ENCODE results near the gene EFCAB6.

Gene EFCAB6

DNA sequence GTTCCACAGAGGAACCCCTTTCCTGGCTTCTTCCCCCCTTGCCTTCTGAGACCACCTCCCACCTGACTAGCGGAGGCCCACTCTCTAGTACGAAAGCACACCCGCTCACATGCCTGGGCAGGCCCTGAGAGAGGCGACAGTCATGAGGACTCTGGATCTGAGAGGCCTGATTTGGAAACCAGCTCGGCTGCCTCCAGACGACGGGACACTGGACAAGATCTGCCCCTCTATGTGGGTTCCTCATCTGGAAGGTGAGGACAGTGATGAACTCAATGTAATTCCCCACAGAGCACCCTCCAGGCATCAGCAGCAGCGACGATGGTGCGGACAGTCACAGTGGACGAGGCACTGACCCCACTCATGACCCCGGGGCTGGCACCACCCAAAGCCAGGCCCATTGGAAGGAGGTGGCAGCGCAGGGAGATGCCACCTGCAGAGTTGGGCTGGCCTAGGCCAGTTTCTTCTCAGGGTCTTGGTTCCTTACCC is 42.7 kb upstream of the EFCAB6 start:
- Histone ChIP-seq H3F3A (ENCODE audit: low read depth) (no peaks in the 10 kb centered on the region), H3K79me2 (ENCODE audit: insufficient read depth, low read length) (no peaks in the 10 kb centered on the region), H3K36me3 (ENCODE audit: insufficient read depth, low read length) (no peaks in the 10 kb centered on the region), H3K9me2 (replicated peaks; ENCODE audit: low read depth, low read length) (no peaks in the 10 kb centered on the region), H3K9me3 (ENCODE audit: insufficient read depth, low read depth, low read length) (peaks cover 6% of the 10 kb centered on the region; the same call in 1 of the 2 replicates), H3K4me3 (ENCODE audit: low read length, poor library complexity, severe bottlenecking) (no peak overlapping the region), H4K20me1 (ENCODE audit: insufficient read depth, low read length, poor library complexity, severe bottlenecking) (no peaks in the 10 kb centered on the region), H3K9ac (ENCODE audit: low read depth, low read length, poor library complexity, severe bottlenecking) (no peak overlapping the region), H2AFZ (ENCODE audit: low read length) (no peak overlapping the region), H3K4me1 (ENCODE audit: insufficient read depth, low read length, poor library complexity, severe bottlenecking) (no peaks in the 10 kb centered on the region), H3K4me2 (ENCODE audit: low read depth, low read length, poor library complexity, severe bottlenecking) (no peak overlapping the region), H3K27me3 (ENCODE audit: insufficient read depth, low read length, poor library complexity, severe bottlenecking) (no peaks in the 10 kb centered on the region)
- no peak for TF ChIP-seq EZH2phosphoT487 (IDR thresholded peaks at IDR 0.05; ENCODE audit: borderline replicate concordance)
- TF ChIP-seq, protein P1, sequence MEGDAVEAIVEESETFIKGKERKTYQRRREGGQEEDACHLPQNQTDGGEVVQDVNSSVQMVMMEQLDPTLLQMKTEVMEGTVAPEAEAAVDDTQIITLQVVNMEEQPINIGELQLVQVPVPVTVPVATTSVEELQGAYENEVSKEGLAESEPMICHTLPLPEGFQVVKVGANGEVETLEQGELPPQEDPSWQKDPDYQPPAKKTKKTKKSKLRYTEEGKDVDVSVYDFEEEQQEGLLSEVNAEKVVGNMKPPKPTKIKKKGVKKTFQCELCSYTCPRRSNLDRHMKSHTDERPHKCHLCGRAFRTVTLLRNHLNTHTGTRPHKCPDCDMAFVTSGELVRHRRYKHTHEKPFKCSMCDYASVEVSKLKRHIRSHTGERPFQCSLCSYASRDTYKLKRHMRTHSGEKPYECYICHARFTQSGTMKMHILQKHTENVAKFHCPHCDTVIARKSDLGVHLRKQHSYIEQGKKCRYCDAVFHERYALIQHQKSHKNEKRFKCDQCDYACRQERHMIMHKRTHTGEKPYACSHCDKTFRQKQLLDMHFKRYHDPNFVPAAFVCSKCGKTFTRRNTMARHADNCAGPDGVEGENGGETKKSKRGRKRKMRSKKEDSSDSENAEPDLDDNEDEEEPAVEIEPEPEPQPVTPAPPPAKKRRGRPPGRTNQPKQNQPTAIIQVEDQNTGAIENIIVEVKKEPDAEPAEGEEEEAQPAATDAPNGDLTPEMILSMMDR (conservative IDR thresholded peaks at IDR 0.05; ENCODE audit: low read length), result no peak

DNA sequence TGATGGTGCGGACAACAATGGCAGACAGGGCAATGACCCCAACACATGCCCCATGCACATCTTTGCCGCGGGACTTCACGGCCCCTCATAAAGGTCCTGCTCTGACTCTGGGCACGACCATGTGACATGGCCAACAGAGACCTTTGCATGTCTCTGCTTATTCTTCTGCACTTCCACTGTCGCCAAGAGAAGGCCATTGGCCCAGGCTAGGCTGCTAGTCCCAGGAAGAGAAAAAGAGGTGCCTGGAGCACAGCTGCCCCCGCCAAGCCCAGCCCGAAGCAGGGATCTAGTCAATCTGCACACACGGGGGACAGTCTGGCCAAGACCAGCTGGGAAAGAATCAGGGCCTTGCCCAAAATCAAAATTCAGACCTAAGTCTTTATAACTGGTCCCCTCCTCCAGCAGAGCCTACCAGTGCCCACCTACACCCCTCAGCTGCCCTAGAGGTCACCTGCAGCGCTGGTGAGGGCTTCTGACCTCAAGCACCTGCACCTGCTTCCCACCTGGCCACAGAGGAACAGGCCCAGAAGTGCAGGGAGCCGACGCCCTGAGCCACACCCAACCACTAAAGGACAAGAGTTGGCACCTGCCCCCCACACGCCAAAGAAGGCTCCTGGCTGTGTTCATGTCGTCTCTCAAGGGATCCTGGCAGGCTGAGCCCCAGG is 42.1 kb upstream of the EFCAB6 start:
- no peak overlapping the region for H3K9ac ChIP-seq (ENCODE audit: low read depth, low read length, poor library complexity, severe bottlenecking)
- H3K4me2 ChIP-seq (ENCODE audit: low read depth, low read length, poor library complexity, severe bottlenecking), result no peak overlapping the region
- no peaks in the 10 kb centered on the region for H3K9me2 ChIP-seq (replicated peaks; ENCODE audit: low read depth, low read length)
- peaks cover 6% of the 10 kb centered on the region; the same call in 1 of the 2 replicates for H3K9me3 ChIP-seq (ENCODE audit: insufficient read depth, low read depth, low read length)
- no peaks in the 10 kb centered on the region for H4K20me1 ChIP-seq (ENCODE audit: insufficient read depth, low read length, poor library complexity, severe bottlenecking)
- no peak overlapping the region for H3K4me3 ChIP-seq (ENCODE audit: low read length, poor library complexity, severe bottlenecking)
- H3K27me3 ChIP-seq (ENCODE audit: insufficient read depth, low read length, poor library complexity, severe bottlenecking), result no peaks in the 10 kb centered on the region
- no peaks in the 10 kb centered on the region for H3F3A ChIP-seq (ENCODE audit: low read depth)
- TF ChIP-seq, protein P1 (conservative IDR thresholded peaks at IDR 0.05; ENCODE audit: low read length), result no peak
- no peak for TF ChIP-seq EZH2phosphoT487 (IDR thresholded peaks at IDR 0.05; ENCODE audit: borderline replicate concordance)
- H2AFZ ChIP-seq (ENCODE audit: low read length), result no peak overlapping the region
- no peaks in the 10 kb centered on the region for H3K36me3 ChIP-seq (ENCODE audit: insufficient read depth, low read length)
- H3K4me1 ChIP-seq (ENCODE audit: insufficient read depth, low read length, poor library complexity, severe bottlenecking), result no peaks in the 10 kb centered on the region
- H3K79me2 ChIP-seq (ENCODE audit: insufficient read depth, low read length), result no peaks in the 10 kb centered on the region

DNA sequence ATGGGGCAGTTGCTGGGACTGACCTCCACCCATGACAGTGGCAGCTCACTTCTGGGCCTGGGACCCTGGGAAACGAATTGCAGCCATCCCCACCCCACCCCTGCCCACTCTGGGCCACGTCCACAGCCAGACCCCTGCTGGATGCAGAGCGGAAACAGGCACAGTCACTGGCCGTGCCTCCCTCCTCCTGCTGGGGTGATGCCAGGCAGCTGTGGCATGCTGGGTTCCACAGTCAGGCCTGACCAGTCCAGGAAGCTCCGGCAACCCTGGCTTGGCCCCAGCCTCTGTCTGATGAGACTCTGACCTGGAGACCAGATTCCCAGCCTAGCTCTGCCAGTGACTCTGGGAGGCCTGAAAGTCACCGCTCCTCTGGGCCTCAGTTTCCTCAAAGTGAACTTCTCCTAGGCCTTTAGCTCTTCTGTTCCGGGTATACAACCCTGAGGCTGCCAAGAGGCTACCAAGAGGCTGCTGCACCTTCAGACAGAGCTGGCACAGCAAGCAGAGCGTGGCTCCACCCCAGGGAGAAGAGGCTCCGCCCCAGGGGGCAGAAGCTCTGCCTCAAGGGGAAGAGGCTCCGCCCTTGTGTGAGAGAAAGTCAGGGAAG is 41.3 kb upstream of the EFCAB6 start:
- H3K9me2 ChIP-seq (replicated peaks; ENCODE audit: low read depth, low read length), result no peaks in the 10 kb centered on the region
- H3K79me2 ChIP-seq (ENCODE audit: insufficient read depth, low read length), result no peaks in the 10 kb centered on the region
- peaks cover 6% of the 10 kb centered on the region; the same call in 1 of the 2 replicates for H3K9me3 ChIP-seq (ENCODE audit: insufficient read depth, low read depth, low read length)
- H3K36me3 ChIP-seq (ENCODE audit: insufficient read depth, low read length), result no peaks in the 10 kb centered on the region
- no peaks in the 10 kb centered on the region for H3K27me3 ChIP-seq (ENCODE audit: insufficient read depth, low read length, poor library complexity, severe bottlenecking)
- TF ChIP-seq, protein P1 (conservative IDR thresholded peaks at IDR 0.05; ENCODE audit: low read length), result no peak
- TF ChIP-seq EZH2phosphoT487 (IDR thresholded peaks at IDR 0.05; ENCODE audit: borderline replicate concordance), result no peak
- H3K4me1 ChIP-seq (ENCODE audit: insufficient read depth, low read length, poor library complexity, severe bottlenecking), result no peaks in the 10 kb centered on the region
- H3K4me2 ChIP-seq (ENCODE audit: low read depth, low read length, poor library complexity, severe bottlenecking), result no peak overlapping the region
- no peaks in the 10 kb centered on the region for H3F3A ChIP-seq (ENCODE audit: low read depth)
- no peak overlapping the region for H3K9ac ChIP-seq (ENCODE audit: low read depth, low read length, poor library complexity, severe bottlenecking)
- H4K20me1 ChIP-seq (ENCODE audit: insufficient read depth, low read length, poor library complexity, severe bottlenecking), result no peaks in the 10 kb centered on the region
- H2AFZ ChIP-seq (ENCODE audit: low read length), result no peak overlapping the region
- H3K4me3 ChIP-seq (ENCODE audit: low read length, poor library complexity, severe bottlenecking), result no peak overlapping the region
